Measurements from ENCODE around the gene NEURL1. TPM values are rescaled to one million over a fixed set of nuclear protein-coding genes. Genes with fewer than 3 reads are reported as not detected.

NEURL1 gene
- total RNA-seq, 1 experiment from 2014 or later: 4.8 TPM

GRCh38 chr10:103445767-103446567 is 47.5 kb upstream of the NEURL1 start:
- ChIA-PET POLR2A (ENCODE audit: unreplicated experiment) (no interaction called here), CTCF (no interaction called here)
- Histone ChIP-seq H3K4me1 (replicated peaks; ENCODE audit: insufficient read depth) (peaks cover 26% of the 10 kb centered on the region), H3K36me3 (ENCODE audit: low read depth) (peaks cover 10% of the 10 kb centered on the region; the same call in 1 of the 2 replicates), H2AFZ (no peak overlapping the region), H3K27ac (no peak overlapping the region), H3K4me2 (no peak overlapping the region), H3K79me2 (ENCODE audit: low read depth) (peaks cover 38% of the 10 kb centered on the region), H3K27me3 (ENCODE audit: insufficient read depth, low read depth) (no peaks in the 10 kb centered on the region), H4K20me1 (ENCODE audit: insufficient read depth) (peaks cover 5% of the 10 kb centered on the region; the same call in 1 of the 2 replicates), H3K4me3 (no peak overlapping the region), H3K9me2 (ENCODE audit: insufficient read depth) (no peaks in the 10 kb centered on the region), H3K9me3 (ENCODE audit: insufficient read depth, low read depth) (no peaks in the 10 kb centered on the region), H3F3A (ENCODE audit: insufficient read depth, low read depth) (peaks cover 12% of the 10 kb centered on the region)
- no peak for DNase-seq
- intact Hi-C loops (cut with micrococcal nuclease; ENCODE audit: unreplicated experiment): no loop called here
- TF ChIP-seq CTCF (conservative IDR thresholded peaks at IDR 0.05) (no peak), EZH2 (IDR thresholded peaks at IDR 0.05; ENCODE audit: low read depth) (no peak)
- BruUV-seq (replicated peaks): no TSS peak

- peaks cover 26% of the 10 kb centered on the region for H3K4me1 ChIP-seq (replicated peaks; ENCODE audit: insufficient read depth)
- no peak for TF ChIP-seq CTCF (conservative IDR thresholded peaks at IDR 0.05)
- TF ChIP-seq EZH2 (IDR thresholded peaks at IDR 0.05; ENCODE audit: low read depth): no peak
- no peak overlapping the region for H3K4me2 ChIP-seq
- no peak overlapping the region for H3K27ac ChIP-seq
- H3K36me3 ChIP-seq (ENCODE audit: low read depth): peaks cover 10% of the 10 kb centered on the region; the same call in 1 of the 2 replicates
- no peaks in the 10 kb centered on the region for H3K9me2 ChIP-seq (ENCODE audit: insufficient read depth)
- BruUV-seq (replicated peaks): no TSS peak
- CTCF ChIA-PET: no interaction called here
- H3K9me3 ChIP-seq (ENCODE audit: insufficient read depth, low read depth): no peaks in the 10 kb centered on the region
- no peak for DNase-seq
- H2AFZ ChIP-seq: no peak overlapping the region
- peaks cover 41% of the 10 kb centered on the region for H3K79me2 ChIP-seq (ENCODE audit: low read depth)
- no peaks in the 10 kb centered on the region for H3K27me3 ChIP-seq (ENCODE audit: insufficient read depth, low read depth)
- H3F3A ChIP-seq (ENCODE audit: insufficient read depth, low read depth): peaks cover 16% of the 10 kb centered on the region
- H4K20me1 ChIP-seq (ENCODE audit: insufficient read depth): peaks cover 5% of the 10 kb centered on the region; the same call in 1 of the 2 replicates
- intact Hi-C loops (cut with micrococcal nuclease; ENCODE audit: unreplicated experiment): no loop called here
- POLR2A ChIA-PET (ENCODE audit: unreplicated experiment): no interaction called here
- no peak overlapping the region for H3K4me3 ChIP-seq
Observed at GRCh38 chr10:103447187-103447586, 46.3 kb upstream of the NEURL1 start.

- no peak overlapping the region; the same call in 1 of the 2 replicates for H3K4me3 ChIP-seq
- H3K4me2 ChIP-seq: peak overlapping the region; percentile 91
- peaks cover 39% of the 10 kb centered on the region for H3K4me1 ChIP-seq (replicated peaks; ENCODE audit: insufficient read depth)
- H3K27ac ChIP-seq: no peak overlapping the region
- H2AFZ ChIP-seq: no peak overlapping the region
- ChIA-PET CTCF (no interaction called here), POLR2A (ENCODE audit: unreplicated experiment) (no interaction called here)
- peaks cover 10% of the 10 kb centered on the region; the same call in 1 of the 2 replicates for H3K36me3 ChIP-seq (ENCODE audit: low read depth)
- H3F3A ChIP-seq (ENCODE audit: insufficient read depth, low read depth): peaks cover 16% of the 10 kb centered on the region
- TF ChIP-seq EZH2 (IDR thresholded peaks at IDR 0.05; ENCODE audit: low read depth) (no peak), CTCF (conservative IDR thresholded peaks at IDR 0.05) (no peak)
- peaks cover 44% of the 10 kb centered on the region for H3K79me2 ChIP-seq (ENCODE audit: low read depth)
- DNase-seq: no peak
- intact Hi-C loops (cut with micrococcal nuclease; ENCODE audit: unreplicated experiment): no loop called here
- no peaks in the 10 kb centered on the region for H3K9me3 ChIP-seq (ENCODE audit: insufficient read depth, low read depth)
- no peaks in the 10 kb centered on the region for H3K9me2 ChIP-seq (ENCODE audit: insufficient read depth)
- H3K27me3 ChIP-seq (ENCODE audit: insufficient read depth, low read depth): no peaks in the 10 kb centered on the region
- BruUV-seq (replicated peaks): no TSS peak
- peaks cover 5% of the 10 kb centered on the region; the same call in 1 of the 2 replicates for H4K20me1 ChIP-seq (ENCODE audit: insufficient read depth)
Observed at GRCh38 chr10:103448746-103449145, 44.8 kb upstream of the NEURL1 start.
